Skeletal muscle satellite cell (primary cell): ENCODE measurements around the gene OLIG2.

Source experiments
- H3K27me3 ChIP-seq: 2 replicates; pipeline ENCODE4 v1.7.0; 2013; ENCODE audit warnings: low read length; ENCODE audit not compliant: control insufficient read depth, insufficient read depth
- H3K36me3 ChIP-seq: 2 replicates; pipeline ENCODE4 v1.7.0; 2013; ENCODE audit warnings: mild to moderate bottlenecking, control low read depth, low read length; ENCODE audit not compliant: insufficient read depth
- H3K4me1 ChIP-seq: 2 replicates; pipeline ENCODE4 v1.7.0; 2013; ENCODE audit warnings: low read length; ENCODE audit not compliant: control insufficient read depth, insufficient read depth
- H3K4me2 ChIP-seq: 2 replicates; pipeline ENCODE4 v1.7.0; 2013; ENCODE audit warnings: mild to moderate bottlenecking, low read length
- H3K4me3 ChIP-seq: 2 replicates; pipeline ENCODE4 v1.7.0; 2013; ENCODE audit warnings: low read length
- H3K9ac ChIP-seq: 2 replicates; pipeline ENCODE4 v1.7.0; 2013; ENCODE audit warnings: mild to moderate bottlenecking, low read depth, low read length, moderate library complexity
- H3K9me3 ChIP-seq: replicated peaks from 2 replicates; pipeline ENCODE4 v1.7.0; 2013; ENCODE audit warnings: mild to moderate bottlenecking, control low read depth, low read length

The OLIG2 gene

DNA sequence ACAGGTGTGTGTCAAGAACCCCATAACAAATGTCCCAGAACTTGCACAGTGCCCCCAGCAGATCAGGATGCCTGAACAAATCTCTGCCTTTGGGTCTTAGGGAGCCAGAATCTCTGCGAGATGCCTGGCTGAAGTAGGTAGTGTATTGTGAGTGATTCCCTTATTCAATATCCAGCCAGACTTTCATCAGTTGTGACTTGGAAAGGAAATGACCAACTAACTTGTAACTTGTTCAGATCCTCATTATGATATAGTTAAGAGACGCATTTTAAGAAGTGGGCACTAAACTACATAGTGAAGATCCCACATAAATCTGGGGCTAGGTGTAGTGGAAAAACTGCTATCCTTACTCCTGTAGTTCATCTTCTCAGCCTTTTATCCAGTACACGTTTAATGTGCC, 11.8 kb downstream of the OLIG2 start:
- no peak overlapping the region for H3K4me2 ChIP-seq
- peaks cover 14% of the 10 kb centered on the region for H3K27me3 ChIP-seq
- no peak overlapping the region for H3K4me3 ChIP-seq
- H3K9me3 ChIP-seq, result no peaks in the 10 kb centered on the region
- peaks cover 15% of the 10 kb centered on the region for H3K4me1 ChIP-seq
- no peak overlapping the region for H3K9ac ChIP-seq
- no peaks in the 10 kb centered on the region for H3K36me3 ChIP-seq

DNA sequence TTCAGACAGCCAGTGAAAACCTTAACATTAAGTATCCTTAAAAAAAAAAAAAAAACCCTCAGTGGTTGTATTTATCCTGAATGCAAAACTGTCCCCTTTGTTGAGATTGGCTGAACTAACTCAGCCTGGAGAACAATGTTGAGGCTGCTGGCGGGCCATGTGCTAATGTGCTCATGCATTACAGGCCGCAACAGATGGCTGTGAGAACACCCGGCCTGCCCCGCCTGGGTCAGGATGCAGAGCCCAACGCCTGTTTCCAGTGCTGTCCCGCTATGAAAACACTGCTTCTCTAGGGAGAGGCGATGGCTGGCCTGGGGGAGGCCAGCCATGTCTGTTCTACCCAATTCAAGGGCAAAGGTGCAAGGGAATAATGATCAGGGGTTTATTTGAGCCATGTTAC, 13.8 kb downstream of the OLIG2 start:
- Histone ChIP-seq H3K27me3 (peaks cover 19% of the 10 kb centered on the region), H3K4me3 (no peak overlapping the region), H3K9ac (no peak overlapping the region), H3K4me1 (peaks cover 26% of the 10 kb centered on the region), H3K9me3 (no peaks in the 10 kb centered on the region), H3K4me2 (no peak overlapping the region), H3K36me3 (no peaks in the 10 kb centered on the region)

- Histone ChIP-seq H3K4me1 (peaks cover 26% of the 10 kb centered on the region), H3K36me3 (no peaks in the 10 kb centered on the region), H3K4me2 (no peak overlapping the region), H3K4me3 (no peak overlapping the region), H3K9me3 (no peaks in the 10 kb centered on the region), H3K9ac (no peak overlapping the region), H3K27me3 (peaks cover 24% of the 10 kb centered on the region)
Measured at GRCh38 chr21:33040215-33040614, 14.5 kb downstream of the OLIG2 start.

DNA sequence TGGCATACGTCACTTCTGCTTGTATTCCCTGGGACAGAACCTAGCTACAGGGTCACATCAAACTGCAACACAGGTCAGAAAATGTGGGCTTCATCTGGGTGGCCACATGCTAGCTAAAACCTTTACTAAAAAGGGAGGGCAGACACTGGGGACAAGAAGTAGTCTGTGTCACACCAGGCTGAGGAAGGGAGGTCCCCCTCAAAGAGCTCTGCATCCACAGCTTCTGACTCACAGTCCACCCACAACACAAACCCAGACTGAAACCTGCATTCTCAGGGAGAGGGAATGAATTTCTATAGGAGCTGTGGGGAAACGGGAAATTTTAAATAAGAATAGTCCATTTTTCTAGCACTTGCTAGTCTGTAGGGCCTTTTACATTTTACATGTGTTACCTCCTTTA, 16.2 kb downstream of the OLIG2 start:
- H3K27me3 ChIP-seq, result peaks cover 33% of the 10 kb centered on the region
- H3K4me1 ChIP-seq, result peaks cover 16% of the 10 kb centered on the region
- no peaks in the 10 kb centered on the region for H3K36me3 ChIP-seq
- H3K9me3 ChIP-seq, result no peaks in the 10 kb centered on the region
- no peak overlapping the region for H3K9ac ChIP-seq
- H3K4me2 ChIP-seq, result no peak overlapping the region
- H3K4me3 ChIP-seq, result no peak overlapping the region

DNA sequence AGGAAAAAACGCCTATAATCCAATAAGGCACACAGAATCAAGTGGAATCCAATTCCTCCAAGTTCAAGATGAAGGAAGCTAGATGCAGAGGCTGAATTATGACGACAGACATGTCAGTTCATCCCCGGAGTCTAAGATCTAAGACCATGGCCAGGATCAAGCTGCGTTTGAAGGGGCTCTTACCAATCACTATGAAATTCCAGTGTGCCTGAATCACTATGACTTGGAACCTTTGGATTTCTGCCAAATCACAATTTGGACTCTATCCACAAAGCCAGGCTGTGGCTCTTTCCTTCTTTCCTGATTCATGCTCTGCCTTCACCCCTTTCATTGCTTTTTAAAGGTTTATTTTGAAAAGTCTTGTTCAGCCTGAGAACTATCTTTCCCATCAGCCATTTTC, 17.1 kb downstream of the OLIG2 start:
- H3K36me3 ChIP-seq, result no peaks in the 10 kb centered on the region
- H3K4me2 ChIP-seq, result no peak overlapping the region
- H3K9me3 ChIP-seq, result no peaks in the 10 kb centered on the region
- no peak overlapping the region for H3K4me3 ChIP-seq
- H3K9ac ChIP-seq, result no peak overlapping the region
- H3K4me1 ChIP-seq, result peaks cover 19% of the 10 kb centered on the region
- peaks cover 37% of the 10 kb centered on the region for H3K27me3 ChIP-seq

GRCh38 chr21:33046455-33046854, 20.7 kb downstream of the OLIG2 start:
- H3K9ac ChIP-seq, result no peak overlapping the region
- no peaks in the 10 kb centered on the region for H3K36me3 ChIP-seq
- H3K4me3 ChIP-seq, result no peak overlapping the region
- H3K4me2 ChIP-seq, result no peak overlapping the region
- peaks cover 19% of the 10 kb centered on the region for H3K4me1 ChIP-seq
- H3K9me3 ChIP-seq, result no peaks in the 10 kb centered on the region
- peaks cover 56% of the 10 kb centered on the region for H3K27me3 ChIP-seq

GRCh38 chr21:33047231-33047630, 21.5 kb downstream of the OLIG2 start:
- H3K9ac ChIP-seq, result no peak overlapping the region
- no peaks in the 10 kb centered on the region for H3K36me3 ChIP-seq
- peaks cover 15% of the 10 kb centered on the region for H3K4me1 ChIP-seq
- peaks cover 57% of the 10 kb centered on the region for H3K27me3 ChIP-seq
- H3K4me2 ChIP-seq, result no peak overlapping the region
- H3K9me3 ChIP-seq, result no peaks in the 10 kb centered on the region
- no peak overlapping the region for H3K4me3 ChIP-seq

DNA sequence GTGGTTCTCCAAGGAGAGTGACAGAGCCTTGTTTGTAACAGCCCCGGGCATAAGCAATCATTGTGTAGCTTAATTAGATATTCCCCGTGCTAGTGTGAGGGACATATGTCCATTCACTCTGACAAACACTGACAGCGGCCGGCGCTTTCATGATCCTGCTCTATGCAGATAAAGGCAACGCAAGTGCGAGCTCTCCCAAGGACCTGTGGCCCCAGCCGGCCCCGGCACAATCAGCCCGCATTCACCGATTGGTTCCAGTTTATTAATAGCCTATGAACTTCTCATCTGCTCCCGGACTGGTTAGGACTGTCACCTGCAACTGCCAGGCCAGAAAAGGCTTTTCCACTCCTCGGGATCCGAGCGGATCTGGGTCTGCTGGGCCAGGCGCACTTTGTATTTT, 26.2 kb downstream of the OLIG2 start:
- peaks cover 56% of the 10 kb centered on the region for H3K27me3 ChIP-seq
- no peak overlapping the region for H3K9ac ChIP-seq
- H3K9me3 ChIP-seq, result no peaks in the 10 kb centered on the region
- H3K4me3 ChIP-seq, result no peak overlapping the region
- H3K4me1 ChIP-seq, result peaks cover 3% of the 10 kb centered on the region
- H3K4me2 ChIP-seq, result no peak overlapping the region
- no peaks in the 10 kb centered on the region for H3K36me3 ChIP-seq

DNA sequence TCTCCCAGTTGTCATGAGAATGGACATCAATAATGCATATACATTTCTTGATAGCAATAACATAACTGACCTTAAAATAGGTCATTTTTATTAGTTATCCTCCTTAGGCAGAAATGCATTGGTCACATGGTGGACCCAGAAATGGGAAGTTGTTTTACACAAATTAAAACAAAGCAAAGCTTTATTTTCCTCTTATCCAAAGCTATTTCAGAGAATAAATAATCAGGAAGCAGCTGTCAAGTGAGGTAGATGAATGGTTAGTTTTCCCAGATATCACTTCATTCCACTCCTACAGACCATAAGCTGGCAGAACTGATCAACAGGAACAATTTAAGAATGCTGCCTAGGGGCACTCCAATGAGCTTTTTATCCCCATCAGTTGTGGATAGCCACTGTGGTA, 28.2 kb downstream of the OLIG2 start:
- Histone ChIP-seq H3K9ac (no peak overlapping the region), H3K4me3 (no peak overlapping the region), H3K4me2 (no peak overlapping the region), H3K9me3 (no peaks in the 10 kb centered on the region), H3K4me1 (no peaks in the 10 kb centered on the region), H3K36me3 (no peaks in the 10 kb centered on the region), H3K27me3 (peaks cover 60% of the 10 kb centered on the region)

- Histone ChIP-seq H3K9ac (no peak overlapping the region), H3K4me2 (no peak overlapping the region)
Measured at GRCh38 chr21:33055991-33056390, 30.3 kb downstream of the OLIG2 start.

GRCh38 chr21:33057385-33057940, 31.7 kb downstream of the OLIG2 start:
- Histone ChIP-seq H3K36me3 (no peaks in the 10 kb centered on the region), H3K9ac (no peak overlapping the region), H3K4me1 (no peaks in the 10 kb centered on the region), H3K9me3 (no peaks in the 10 kb centered on the region), H3K4me2 (no peak overlapping the region), H3K4me3 (no peak overlapping the region), H3K27me3 (peaks cover 66% of the 10 kb centered on the region)

More at GRCh38 chr21:33055991-33056390, 30.3 kb downstream of the OLIG2 start:
- H3K27me3 ChIP-seq, result peaks cover 75% of the 10 kb centered on the region
- no peak overlapping the region for H3K4me3 ChIP-seq
- H3K9me3 ChIP-seq, result no peaks in the 10 kb centered on the region
- no peaks in the 10 kb centered on the region for H3K4me1 ChIP-seq
- no peaks in the 10 kb centered on the region for H3K36me3 ChIP-seq

DNA sequence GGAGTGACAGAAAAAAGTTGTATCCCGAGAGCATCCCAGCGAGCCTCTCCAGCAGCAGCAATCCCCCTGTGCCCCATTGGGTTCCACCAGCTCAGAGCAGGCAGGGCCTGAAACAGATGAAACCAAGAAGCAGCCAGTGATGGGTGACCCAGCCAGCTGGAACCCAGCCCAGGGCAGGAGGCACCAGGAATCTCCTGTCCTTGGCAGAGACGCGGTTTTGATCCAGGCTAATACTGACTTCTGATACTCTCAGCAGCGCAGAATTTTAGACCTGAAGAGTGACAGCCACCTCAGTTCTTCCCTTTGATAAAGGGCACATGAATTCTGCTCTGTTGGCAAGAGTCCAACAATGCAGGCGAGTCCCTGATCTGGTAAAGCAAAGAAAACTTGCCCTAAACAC, 32.8 kb downstream of the OLIG2 start:
- H3K4me3 ChIP-seq, result no peak overlapping the region
- no peak overlapping the region for H3K9ac ChIP-seq
- H3K4me1 ChIP-seq, result no peaks in the 10 kb centered on the region
- no peaks in the 10 kb centered on the region for H3K36me3 ChIP-seq
- H3K4me2 ChIP-seq, result no peak overlapping the region
- peaks cover 59% of the 10 kb centered on the region for H3K27me3 ChIP-seq
- no peaks in the 10 kb centered on the region for H3K9me3 ChIP-seq
